Kidney (tissue), 14 donors: ENCODE results near the gene PRM2. TPM values are rescaled to one million over a fixed set of nuclear protein-coding genes. Genes with fewer than 3 reads are reported as not detected.

Experiments
- DNase-seq, 5 donors: peaks; one replicate each; pipeline ENCODE4 v3.0.0-alpha.2; 2013 to 2020
- FAIRE-seq: peaks from 2 replicates; lab custom pipeline; 2012; peaks lifted over from hg19 to GRCh38; lab: Jason Lieb, UNC
- H3K27ac ChIP-seq, 2 donors: one replicate each; pipeline ENCODE4 v1.7.0; 2013; ENCODE audit warnings: low read depth in 2 of 2, low read length in 2 of 2, inconsistent platforms in 1 of 2
- H3K27me3 ChIP-seq: one replicate; pipeline ENCODE4 v1.7.1; 2013; ENCODE audit warnings: low read length, inconsistent platforms; ENCODE audit not compliant: control insufficient read depth, insufficient read depth
- H3K36me3 ChIP-seq, 3 donors: one replicate each; pipeline versions ENCODE4 v1.7.0 to v1.7.1; 2013; ENCODE audit warnings: low read length in 3 of 3, control low read depth in 1 of 3, inconsistent platforms in 1 of 3; ENCODE audit not compliant: insufficient read depth in 3 of 3, control insufficient read depth in 2 of 3
- H3K4me1 ChIP-seq, 3 donors: one replicate each; pipeline versions ENCODE4 v1.7.0 to v1.7.1; 2013; ENCODE audit warnings: low read length in 3 of 3, inconsistent platforms in 1 of 3, low read depth in 1 of 3; ENCODE audit not compliant: control insufficient read depth in 2 of 3, insufficient read depth in 2 of 3
- H3K4me3 ChIP-seq, 3 donors: one replicate each; pipeline versions ENCODE4 v1.7.0 to v1.8.1; 2013; ENCODE audit warnings: low read length in 3 of 3, control low read depth in 1 of 3, inconsistent platforms in 1 of 3
- H3K9ac ChIP-seq, 3 donors: one replicate each; pipeline versions ENCODE4 v1.7.0 to v1.7.1; 2013; ENCODE audit warnings: low read length in 3 of 3, control low read depth in 1 of 3, inconsistent platforms in 1 of 3
- H3K9me3 ChIP-seq, 3 donors: one replicate each; pipeline versions ENCODE4 v1.7.0 to v1.7.1; 2013; ENCODE audit warnings: low read length in 3 of 3, control low read depth in 1 of 3, inconsistent platforms in 1 of 3; ENCODE audit not compliant: control insufficient read depth in 2 of 3, insufficient read depth in 1 of 3
- intact Hi-C: fragments of 100-400 bp; cut with DNase I; formaldehyde crosslinking; loops from one replicate; pipeline ENCODE4 v1.11.1; 2022
- polyA plus RNA-seq: library from polyadenylated mRNA; stranded (reverse); fragments of 350-450 nt; fragmentation: Illumina TruSeq; extraction: RNeasy Lipid Tissue Mini Kit (QIAGEN cat#74804); gene quantifications from one replicate; pipeline ENCODE4 v1.2.3, GENCODE V29; 2014; ENCODE audit warnings: low read depth, low replicate concordance; ENCODE audit not compliant: insufficient read depth
- total RNA-seq: library from RNA; stranded (reverse); fragmentation: NEBNext Ultra II Directional; extraction: Animal tissue kit (Norgen Biotek cat#: 25700); gene quantifications from one replicate; pipeline ENCODE4 v1.2.1, GENCODE V29; 2021
- TF ChIP-seq, protein P1 (sequence below): IDR thresholded peaks from 3 replicates; pipeline ENCODE4 v1.5.1; 2012; ENCODE audit warnings: mild to moderate bottlenecking, moderate library complexity, borderline replicate concordance; ENCODE audit not compliant: insufficient read depth; ENCODE audit errors: extremely low read depth
- donor health status: control.
- donor health status: control.
- donor health status: control.
- donor health status: control.
- donor health status: control.
- donor health status: DM: yes; HTN: yes; CAD: no.
- donor health status: Normal renal cell carcinoma (clear cell type).

The PRM2 gene
- total and polyA plus RNA-seq, 2 donors from 2014 or later = not detected

DNA sequence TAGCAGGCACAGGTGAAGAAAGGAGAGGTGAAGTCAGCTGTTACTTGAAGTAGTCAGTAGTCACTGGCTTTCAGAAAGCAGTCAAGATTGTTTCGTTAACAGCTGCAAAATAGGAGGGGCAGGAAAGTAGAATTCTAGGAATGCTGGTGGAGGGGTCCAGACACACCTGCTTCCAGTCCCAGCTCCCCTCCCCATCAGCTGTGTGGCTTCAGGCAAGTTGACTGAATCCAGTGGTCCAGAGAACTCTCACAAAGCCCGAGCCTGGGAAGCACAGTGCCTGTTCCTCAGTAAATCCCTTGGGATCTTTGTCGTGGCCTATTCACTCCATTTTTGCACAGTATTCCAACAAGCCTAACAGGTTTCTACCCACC is 15.7 kb downstream of the PRM2 start:
- peak overlapping the region in 1 of 3 donors; percentile 12 for H3K9ac ChIP-seq
- intact Hi-C loops = no loop called here
- FAIRE-seq = no peak

DNA sequence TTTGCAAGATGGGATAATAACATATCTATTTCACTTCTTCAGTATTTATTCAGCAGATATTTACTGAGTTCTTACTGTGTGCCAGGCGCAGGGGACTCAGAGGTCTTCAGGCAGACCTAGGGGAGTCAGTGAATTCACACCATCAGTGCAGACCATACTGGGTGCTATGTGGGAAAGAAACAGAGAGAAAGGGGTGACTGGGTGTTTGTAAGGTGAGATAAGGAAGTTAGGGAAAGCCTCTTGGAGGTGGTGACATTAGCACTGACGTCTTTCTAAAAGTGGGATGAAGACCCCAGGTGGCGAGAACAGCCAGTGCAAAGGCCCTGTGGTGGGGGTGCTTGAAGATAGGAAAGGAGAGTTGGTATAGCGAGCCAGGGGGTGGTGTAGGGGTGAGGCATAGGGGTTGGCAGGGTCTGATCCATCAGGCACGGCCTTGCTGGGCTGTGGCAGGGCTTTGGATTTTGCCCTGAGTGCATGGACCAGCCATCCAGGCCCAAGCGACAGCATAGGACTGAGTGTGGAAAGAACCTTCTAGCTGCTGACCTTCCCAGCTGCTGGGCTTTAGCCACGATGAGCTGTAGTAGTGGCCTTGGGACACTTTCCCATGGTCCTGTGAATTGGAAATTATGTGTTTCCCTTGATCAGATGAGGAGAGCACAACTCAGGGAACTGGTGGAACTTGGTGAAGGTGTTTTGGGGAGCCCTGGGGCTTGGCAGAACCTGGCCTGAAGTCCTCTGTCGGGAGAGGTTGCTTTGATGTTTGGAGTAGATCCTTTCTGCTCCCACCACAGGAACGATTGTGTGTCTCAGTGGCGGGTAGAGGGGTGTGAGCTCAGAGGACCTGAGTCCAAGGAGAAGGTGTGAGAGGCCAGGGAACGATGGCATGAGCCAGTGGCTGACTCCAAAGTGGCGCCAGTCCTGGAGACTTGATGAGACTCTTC is 16.4 kb downstream of the PRM2 start:
- intact Hi-C loops = loop anchor here (5.0 kb wide), 1 partner anchor 283 kb away; no protein-coding TSS in a partner anchor

More for the DNA sequence above, 15.7 kb downstream of the PRM2 start:
- H3K4me3 ChIP-seq = no peak overlapping the region
- H3K27me3 ChIP-seq = no peaks in the 10 kb centered on the region
- H3K27ac ChIP-seq = no peak overlapping the region
- no peaks in the 10 kb centered on the region for H3K36me3 ChIP-seq
- TF ChIP-seq, protein P1, sequence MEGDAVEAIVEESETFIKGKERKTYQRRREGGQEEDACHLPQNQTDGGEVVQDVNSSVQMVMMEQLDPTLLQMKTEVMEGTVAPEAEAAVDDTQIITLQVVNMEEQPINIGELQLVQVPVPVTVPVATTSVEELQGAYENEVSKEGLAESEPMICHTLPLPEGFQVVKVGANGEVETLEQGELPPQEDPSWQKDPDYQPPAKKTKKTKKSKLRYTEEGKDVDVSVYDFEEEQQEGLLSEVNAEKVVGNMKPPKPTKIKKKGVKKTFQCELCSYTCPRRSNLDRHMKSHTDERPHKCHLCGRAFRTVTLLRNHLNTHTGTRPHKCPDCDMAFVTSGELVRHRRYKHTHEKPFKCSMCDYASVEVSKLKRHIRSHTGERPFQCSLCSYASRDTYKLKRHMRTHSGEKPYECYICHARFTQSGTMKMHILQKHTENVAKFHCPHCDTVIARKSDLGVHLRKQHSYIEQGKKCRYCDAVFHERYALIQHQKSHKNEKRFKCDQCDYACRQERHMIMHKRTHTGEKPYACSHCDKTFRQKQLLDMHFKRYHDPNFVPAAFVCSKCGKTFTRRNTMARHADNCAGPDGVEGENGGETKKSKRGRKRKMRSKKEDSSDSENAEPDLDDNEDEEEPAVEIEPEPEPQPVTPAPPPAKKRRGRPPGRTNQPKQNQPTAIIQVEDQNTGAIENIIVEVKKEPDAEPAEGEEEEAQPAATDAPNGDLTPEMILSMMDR = no peak
- peak in 3 of 5 donors; percentile 34 to 45 (median 37) for DNase-seq
- no peaks in the 10 kb centered on the region for H3K9me3 ChIP-seq
- peaks cover 0 to 19% (median 15%) of the 10 kb centered on the region in 3 donors for H3K4me1 ChIP-seq

DNA sequence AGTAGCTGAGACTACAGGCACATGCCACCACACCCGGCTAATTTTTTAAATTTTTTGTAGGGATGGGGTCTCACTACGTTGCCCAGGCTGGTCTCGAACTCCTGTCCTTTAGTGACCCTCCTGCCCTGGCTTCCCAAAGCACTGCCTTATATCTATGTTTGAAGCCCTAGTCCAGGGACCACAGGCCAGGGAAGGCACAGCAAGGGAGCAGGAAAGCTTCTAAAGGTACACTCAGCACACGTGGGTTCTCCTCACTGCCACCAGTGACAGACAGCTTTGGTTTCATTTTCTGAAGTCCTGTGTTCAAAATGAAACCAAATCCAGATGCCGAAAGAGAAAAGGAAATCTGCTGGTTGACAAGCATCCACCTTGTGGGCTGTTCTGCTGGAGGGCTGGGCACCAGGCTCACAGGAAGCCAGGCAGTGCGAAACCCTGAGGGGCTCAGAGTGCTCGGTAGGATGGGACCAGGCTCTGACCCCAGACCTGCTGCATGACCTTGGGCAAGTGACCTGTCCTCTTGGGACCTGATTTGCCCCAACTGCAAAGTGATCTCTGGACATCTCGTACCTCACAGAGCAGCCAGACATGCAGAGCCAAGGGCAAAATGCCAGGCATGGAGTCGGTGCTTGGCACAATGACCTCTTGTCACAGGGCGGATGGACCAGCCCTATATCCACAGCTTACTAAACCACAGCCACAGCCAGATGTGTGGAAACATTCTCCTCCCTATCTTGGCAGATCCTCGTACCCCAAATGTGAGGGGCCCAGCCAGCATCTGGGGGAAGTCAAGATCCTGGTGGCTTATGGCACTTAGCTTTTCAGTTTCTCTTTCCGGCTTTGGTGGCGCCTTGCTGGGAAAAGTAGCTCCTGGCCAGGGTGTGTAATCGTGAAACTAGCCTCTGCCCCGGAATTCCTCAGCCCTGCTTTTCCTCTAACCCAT is 17.5 kb downstream of the PRM2 start:
- H3K27me3 ChIP-seq = no peaks in the 10 kb centered on the region
- TF ChIP-seq, protein P1 = no peak
- FAIRE-seq = no peak
- H3K9ac ChIP-seq = peak overlapping the region in 1 of 3 donors; percentile 17
- no peaks in the 10 kb centered on the region for H3K9me3 ChIP-seq
- no peaks in the 10 kb centered on the region for H3K36me3 ChIP-seq
- DNase-seq = peak in 1 of 5 donors; percentile 81
- intact Hi-C loops = loop anchor here (5.0 kb wide), 1 partner anchor 282 kb away; no protein-coding TSS in a partner anchor
- H3K27ac ChIP-seq = peak overlapping the region in 1 of 2 donors; percentile 20
- H3K4me1 ChIP-seq = peaks cover 0 to 24% (median 15%) of the 10 kb centered on the region in 3 donors
- peak overlapping the region in 2 of 3 donors; percentile 0 to 1 for H3K4me3 ChIP-seq

More for the DNA sequence above, 16.4 kb downstream of the PRM2 start:
- no peak for FAIRE-seq
- Histone ChIP-seq H3K9me3 (no peaks in the 10 kb centered on the region), H3K36me3 (no peaks in the 10 kb centered on the region), H3K9ac (no peak overlapping the region), H3K4me3 (no peak overlapping the region), H3K27ac (no peak overlapping the region), H3K4me1 (peaks cover 0 to 20% (median 15%) of the 10 kb centered on the region in 3 donors), H3K27me3 (no peaks in the 10 kb centered on the region)
- no peak for DNase-seq
- TF ChIP-seq, protein P1 = no peak
